Measurements from ENCODE around the gene CARD11. TPM values are rescaled to one million over a fixed set of nuclear protein-coding genes. Genes with fewer than 3 reads are reported as not detected.

CARD11 gene
- total RNA-seq, 1 donor from 2014 or later: 5.7 TPM

GRCh38 chr7:3034591-3035150, 9.0 kb downstream of the CARD11 start:
- no peaks in the 10 kb centered on the region for H3K4me1 ChIP-seq
- H3K36me3 ChIP-seq: no peaks in the 10 kb centered on the region
- TF ChIP-seq, protein P1, sequence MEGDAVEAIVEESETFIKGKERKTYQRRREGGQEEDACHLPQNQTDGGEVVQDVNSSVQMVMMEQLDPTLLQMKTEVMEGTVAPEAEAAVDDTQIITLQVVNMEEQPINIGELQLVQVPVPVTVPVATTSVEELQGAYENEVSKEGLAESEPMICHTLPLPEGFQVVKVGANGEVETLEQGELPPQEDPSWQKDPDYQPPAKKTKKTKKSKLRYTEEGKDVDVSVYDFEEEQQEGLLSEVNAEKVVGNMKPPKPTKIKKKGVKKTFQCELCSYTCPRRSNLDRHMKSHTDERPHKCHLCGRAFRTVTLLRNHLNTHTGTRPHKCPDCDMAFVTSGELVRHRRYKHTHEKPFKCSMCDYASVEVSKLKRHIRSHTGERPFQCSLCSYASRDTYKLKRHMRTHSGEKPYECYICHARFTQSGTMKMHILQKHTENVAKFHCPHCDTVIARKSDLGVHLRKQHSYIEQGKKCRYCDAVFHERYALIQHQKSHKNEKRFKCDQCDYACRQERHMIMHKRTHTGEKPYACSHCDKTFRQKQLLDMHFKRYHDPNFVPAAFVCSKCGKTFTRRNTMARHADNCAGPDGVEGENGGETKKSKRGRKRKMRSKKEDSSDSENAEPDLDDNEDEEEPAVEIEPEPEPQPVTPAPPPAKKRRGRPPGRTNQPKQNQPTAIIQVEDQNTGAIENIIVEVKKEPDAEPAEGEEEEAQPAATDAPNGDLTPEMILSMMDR (IDR thresholded peaks at IDR 0.05): no peak
- ATAC-seq (no peak), DNase-seq (no peak)
- H3K27me3 ChIP-seq (ENCODE audit: low read depth): no peaks in the 10 kb centered on the region
- no peak overlapping the region for H3K27ac ChIP-seq
- H3K9me3 ChIP-seq: no peaks in the 10 kb centered on the region
- no peak overlapping the region for H3K4me3 ChIP-seq
- intact Hi-C loops (cut with DNase I): no loop called here

DNA sequence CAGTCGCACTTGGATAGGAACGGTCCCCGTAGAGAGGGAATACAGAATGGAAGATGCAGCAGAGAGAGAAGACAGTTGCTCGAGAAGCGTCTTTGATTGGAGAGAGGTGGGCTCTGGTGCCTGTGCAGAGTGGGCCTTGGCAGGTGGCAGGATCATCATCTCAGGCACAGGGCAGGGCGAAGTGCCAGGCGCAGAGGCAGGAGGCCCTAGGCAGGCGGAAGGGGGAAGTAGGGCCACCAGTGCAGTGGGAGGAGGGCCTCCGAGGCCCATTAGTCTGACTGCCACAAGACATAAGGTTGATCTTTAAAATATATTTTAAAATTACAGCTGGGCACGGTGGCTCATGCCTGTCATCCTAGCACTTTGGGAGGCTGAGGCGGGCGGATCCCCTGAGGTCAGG, 10.1 kb downstream of the CARD11 start:
- TF ChIP-seq, protein P1 (IDR thresholded peaks at IDR 0.05): no peak
- Histone ChIP-seq H3K27me3 (ENCODE audit: low read depth) (no peaks in the 10 kb centered on the region), H3K27ac (no peak overlapping the region), H3K36me3 (no peaks in the 10 kb centered on the region), H3K9me3 (no peaks in the 10 kb centered on the region), H3K4me3 (no peak overlapping the region), H3K4me1 (no peaks in the 10 kb centered on the region)
- intact Hi-C loops (cut with DNase I): no loop called here
- ATAC-seq (no peak), DNase-seq (no peak)

- Histone ChIP-seq H3K36me3 (no peaks in the 10 kb centered on the region), H3K4me3 (no peak overlapping the region), H3K4me1 (no peaks in the 10 kb centered on the region), H3K9me3 (no peaks in the 10 kb centered on the region), H3K27me3 (ENCODE audit: low read depth) (no peaks in the 10 kb centered on the region), H3K27ac (no peak overlapping the region)
- ATAC-seq (no peak), DNase-seq (no peak)
- TF ChIP-seq, protein P1 (IDR thresholded peaks at IDR 0.05): no peak
- intact Hi-C loops (cut with DNase I): no loop called here
Measured at GRCh38 chr7:3033136-3033535, 10.5 kb downstream of the CARD11 start.

DNA sequence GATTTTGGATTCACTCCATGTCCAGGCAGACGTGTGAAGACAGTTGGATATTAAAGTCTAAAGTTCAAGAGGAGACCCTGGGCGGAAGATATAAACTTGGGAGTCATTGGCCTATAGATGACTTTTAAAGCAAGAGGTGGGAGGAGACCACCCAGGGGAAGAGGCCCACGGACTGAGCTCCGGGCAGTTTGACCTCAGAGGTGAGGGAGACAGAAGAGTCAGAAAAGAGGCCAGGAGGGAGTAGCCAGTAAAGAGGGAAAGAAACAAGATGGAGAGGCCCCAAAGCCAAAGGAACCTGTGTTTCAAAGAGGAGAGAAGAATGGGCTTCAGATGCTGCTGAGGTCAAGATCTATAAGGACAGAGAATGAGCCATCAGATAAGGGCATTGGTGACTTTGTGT, 11.4 kb downstream of the CARD11 start:
- no peak for DNase-seq
- no peak for ATAC-seq
- no peaks in the 10 kb centered on the region for H3K4me1 ChIP-seq
- TF ChIP-seq, protein P1 (IDR thresholded peaks at IDR 0.05): no peak
- H3K4me3 ChIP-seq: no peak overlapping the region
- H3K27ac ChIP-seq: no peak overlapping the region
- intact Hi-C loops (cut with DNase I): no loop called here
- H3K27me3 ChIP-seq (ENCODE audit: low read depth): no peaks in the 10 kb centered on the region
- H3K9me3 ChIP-seq: no peaks in the 10 kb centered on the region
- no peaks in the 10 kb centered on the region for H3K36me3 ChIP-seq

GRCh38 chr7:3029138-3029537, 14.5 kb downstream of the CARD11 start:
- no peaks in the 10 kb centered on the region for H3K4me1 ChIP-seq
- intact Hi-C loops (cut with DNase I): no loop called here
- no peak overlapping the region for H3K4me3 ChIP-seq
- H3K27ac ChIP-seq: no peak overlapping the region
- no peaks in the 10 kb centered on the region for H3K36me3 ChIP-seq
- no peaks in the 10 kb centered on the region for H3K9me3 ChIP-seq
- DNase-seq: no peak
- TF ChIP-seq, protein P1 (IDR thresholded peaks at IDR 0.05): no peak
- no peaks in the 10 kb centered on the region for H3K27me3 ChIP-seq (ENCODE audit: low read depth)
- no peak for ATAC-seq

GRCh38 chr7:3028758-3029093, 14.9 kb downstream of the CARD11 start:
- DNase-seq (no peak), ATAC-seq (no peak)
- no peaks in the 10 kb centered on the region for H3K4me1 ChIP-seq
- H3K4me3 ChIP-seq: no peak overlapping the region
- no peaks in the 10 kb centered on the region for H3K27me3 ChIP-seq (ENCODE audit: low read depth)
- intact Hi-C loops (cut with DNase I): no loop called here
- H3K27ac ChIP-seq: no peak overlapping the region
- H3K36me3 ChIP-seq: no peaks in the 10 kb centered on the region
- TF ChIP-seq, protein P1 (IDR thresholded peaks at IDR 0.05): no peak
- H3K9me3 ChIP-seq: no peaks in the 10 kb centered on the region
